GM21717 (cell line): ENCODE data around the gene CNTNAP2.
"Not testable (repeated sequence)": the region's sequence is repeated elsewhere in the genome, so short reads cannot be mapped to it uniquely, and the experiment has no call there.

ENCODE experiments used
- ATAC-seq: cut with Tn5 transposase; IDR thresholded peaks from one replicate; pipeline ENCODE4 v1.9.1; 2021; ENCODE audit warnings: mild to moderate bottlenecking, moderate library complexity; ENCODE audit not compliant: unreplicated experiment

The CNTNAP2 gene

GRCh38 chr7:148299350-148300276 is 2183.0 kb downstream of the CNTNAP2 start:
- ATAC-seq = no peak

DNA sequence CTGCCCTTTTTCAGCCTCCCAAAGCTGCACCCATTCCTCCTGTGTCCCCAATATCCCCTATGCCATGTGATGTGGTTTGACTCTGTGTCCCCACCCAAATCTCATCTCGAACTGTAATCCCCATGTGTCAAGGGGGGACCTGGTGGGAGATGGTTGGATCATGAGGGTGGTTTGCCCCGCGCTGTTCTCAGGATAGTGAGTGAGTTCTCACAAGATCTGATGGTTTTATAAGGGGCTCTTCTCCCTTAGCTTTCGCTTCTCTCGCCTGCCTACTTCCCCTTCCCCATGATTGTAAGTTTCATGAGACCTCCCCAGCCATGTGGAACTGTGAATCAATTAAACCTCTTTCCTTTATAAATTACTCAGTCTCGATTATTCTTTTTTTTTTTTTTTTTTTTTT is 2185.8 kb downstream of the CNTNAP2 start:
- not testable (repeated sequence) for ATAC-seq

GRCh38 chr7:148303295-148304082 is 2186.9 kb downstream of the CNTNAP2 start:
- no peak for ATAC-seq

DNA sequence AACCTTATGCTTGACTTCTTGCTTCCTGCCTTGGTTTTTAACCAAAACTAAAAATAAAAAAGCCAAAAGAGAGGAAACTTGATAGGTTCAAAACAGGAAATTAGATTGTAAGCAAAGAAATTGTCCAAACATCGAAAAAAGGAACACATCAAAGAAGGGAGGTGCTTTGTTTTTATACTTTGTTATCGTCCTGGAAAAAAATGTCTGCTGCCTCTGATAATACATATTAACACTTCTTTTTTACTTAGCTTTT is 2187.4 kb downstream of the CNTNAP2 start:
- ATAC-seq = no peak

DNA sequence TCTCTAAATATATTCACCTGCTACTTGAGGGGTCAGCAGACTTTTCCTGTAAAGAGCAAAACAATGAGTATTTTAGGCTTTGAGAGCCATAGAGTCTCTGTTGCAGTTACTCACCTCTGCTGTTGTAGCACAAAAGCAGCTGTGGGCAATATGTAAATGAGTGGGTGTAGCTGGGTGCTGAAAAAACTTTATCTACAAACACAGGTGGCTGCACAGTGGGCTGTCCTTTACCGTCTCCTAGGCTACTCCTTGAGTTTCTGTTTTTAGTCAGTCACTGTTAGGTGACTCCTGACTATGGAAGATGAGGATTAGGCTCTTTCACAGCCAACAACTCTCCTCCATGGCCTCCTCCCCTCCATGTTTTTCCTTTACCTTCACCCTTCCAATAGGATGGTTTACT is 2187.9 kb downstream of the CNTNAP2 start:
- ATAC-seq = no peak

- ATAC-seq = peak; percentile 87
These were observed 2190.2 kb downstream of the CNTNAP2 start for GRCh38 chr7:148306759-148307158.

- no peak for ATAC-seq
These were observed 2201.7 kb downstream of the CNTNAP2 start for GRCh38 chr7:148318102-148318811.

- no peak for ATAC-seq
These were observed 2202.2 kb downstream of the CNTNAP2 start for GRCh38 chr7:148318838-148319237.

DNA sequence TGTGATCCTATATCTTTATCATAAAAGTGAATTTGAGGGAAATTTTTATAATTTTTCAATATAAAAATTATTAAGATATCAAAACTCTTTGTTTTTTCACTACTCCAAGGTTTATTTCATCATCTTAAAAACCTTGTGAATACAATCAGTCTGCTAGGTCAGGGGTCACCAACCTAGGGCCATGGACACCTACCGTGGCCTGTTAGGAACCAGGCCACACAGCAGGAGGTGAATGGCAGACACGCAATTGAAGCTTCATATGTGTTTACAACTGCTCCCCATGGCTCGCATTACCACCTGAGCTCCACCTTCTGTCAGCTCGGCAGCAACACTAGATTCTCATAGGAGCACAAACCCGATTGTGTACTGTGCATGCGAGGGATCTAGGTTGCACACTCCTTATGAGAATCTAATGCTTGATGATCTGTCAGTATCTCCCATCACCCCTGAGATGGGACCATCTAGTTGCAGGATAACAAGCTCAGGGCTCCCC is 2202.8 kb downstream of the CNTNAP2 start:
- ATAC-seq = no peak

- no peak for ATAC-seq
These were observed 2208.6 kb downstream of the CNTNAP2 start for GRCh38 chr7:148325208-148325607.

DNA sequence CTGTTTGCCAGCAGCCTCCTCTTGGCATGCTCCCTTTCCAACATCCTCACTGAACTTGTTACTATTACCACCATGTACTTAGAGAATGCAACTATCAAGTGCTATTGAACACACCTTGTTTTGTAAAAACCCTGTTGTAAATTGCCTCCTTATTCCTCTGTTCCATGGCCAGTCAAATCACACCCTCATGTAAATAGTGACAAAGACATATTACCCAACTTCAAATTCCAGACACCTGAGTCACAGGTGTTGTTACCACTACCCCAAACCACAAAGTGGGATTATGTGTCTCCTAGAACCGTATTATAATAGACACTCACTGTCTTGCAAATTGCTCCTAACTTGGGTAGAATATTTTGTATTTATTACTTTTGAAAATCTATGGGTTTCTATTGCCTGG is 2210.8 kb downstream of the CNTNAP2 start:
- ATAC-seq = no peak

DNA sequence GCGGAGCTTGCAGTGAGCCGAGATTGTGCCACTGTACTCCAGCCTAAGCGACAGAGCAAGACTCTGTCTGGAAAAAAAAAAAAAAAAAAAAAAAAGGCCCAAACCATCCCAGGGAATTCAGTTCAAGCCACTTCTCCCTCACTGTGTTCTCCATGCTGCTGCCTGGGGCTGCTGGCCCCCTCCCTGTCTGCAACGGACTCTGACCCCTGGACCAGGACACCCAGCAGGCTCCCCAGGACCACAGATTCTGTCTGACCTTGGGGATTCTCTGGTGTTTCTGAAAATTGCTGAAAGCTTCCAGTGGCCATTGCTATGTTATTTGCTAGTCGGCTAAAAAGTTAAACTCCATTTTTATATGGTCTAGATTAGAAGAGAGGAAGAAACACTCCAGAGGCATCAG is 2212.3 kb downstream of the CNTNAP2 start:
- ATAC-seq = no peak

- ATAC-seq = no peak
These were observed 2213.7 kb downstream of the CNTNAP2 start for GRCh38 chr7:148330124-148330818.

DNA sequence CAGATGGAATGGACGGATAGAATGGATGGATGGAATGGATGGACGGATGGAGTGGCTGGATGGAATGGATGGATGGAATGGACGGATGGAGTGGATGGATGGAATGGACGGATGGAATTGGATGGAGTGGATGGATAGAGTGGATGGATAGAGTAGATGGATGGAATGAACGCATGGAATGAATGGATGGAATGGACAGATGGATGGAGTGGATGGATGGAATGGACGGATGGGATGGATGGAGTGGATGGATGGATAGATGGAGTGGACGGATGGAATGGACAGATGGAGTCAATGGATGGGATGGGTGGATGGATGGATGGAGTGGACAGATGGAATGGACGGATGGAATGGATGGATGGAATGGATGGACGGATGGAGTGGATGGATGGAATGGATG is 2214.2 kb downstream of the CNTNAP2 start:
- ATAC-seq = no peak

DNA sequence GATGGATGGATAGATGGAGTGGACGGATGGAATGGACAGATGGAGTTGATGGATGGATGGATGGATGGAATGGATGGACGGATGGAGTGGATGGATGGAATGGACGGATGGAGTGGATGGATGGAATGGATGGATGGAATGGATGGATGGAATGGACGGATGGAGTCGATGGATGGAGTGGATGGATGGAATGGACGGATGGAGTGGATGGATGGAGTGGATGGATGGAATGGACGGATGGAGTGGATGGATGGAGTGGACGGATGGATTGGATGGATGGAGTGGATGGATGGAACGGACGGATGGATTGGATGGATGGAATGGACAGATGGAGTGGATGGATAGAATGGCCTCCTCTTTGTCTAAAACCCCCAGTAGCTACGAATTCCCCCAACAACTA is 2214.9 kb downstream of the CNTNAP2 start:
- ATAC-seq = not testable (repeated sequence)

- ATAC-seq = no peak
These were observed 2215.9 kb downstream of the CNTNAP2 start for GRCh38 chr7:148332191-148333186.

- ATAC-seq = no peak
These were observed 2217.9 kb downstream of the CNTNAP2 start for GRCh38 chr7:148334441-148334956.

GRCh38 chr7:148334959-148335577 is 2218.5 kb downstream of the CNTNAP2 start:
- no peak for ATAC-seq

GRCh38 chr7:148335790-148336189 is 2219.2 kb downstream of the CNTNAP2 start:
- no peak for ATAC-seq
